HEK293 (cell line): ENCODE results near the gene PRRG1.

Source experiments
- CTCF ChIA-PET: fragments of 350-600 bp; formaldehyde crosslinking; extraction: SDS; loops from one replicate; lab custom pipeline; 2021; ENCODE audit warnings: antibody characterized with exemption; lab: Yijun Ruan, JAX
- POLR2A ChIA-PET: fragments of 300-600 bp; formaldehyde crosslinking; extraction: SDS; loops from one replicate; lab custom pipeline; 2020; ENCODE audit warnings: antibody characterized with exemption, inconsistent platforms; lab: Yijun Ruan, JAX
- H3K27ac ChIP-seq: fragments of 200-500 bp; sonication (Bioruptor generic); 2 replicates; pipeline ENCODE4 v1.5.1; 2014; ENCODE audit warnings: low read depth, low read length, control low read depth, inconsistent platforms; ENCODE audit errors: extremely low read depth
- H3K36me3 ChIP-seq, 2 experiments: fragments of 200-500 bp in 1 of 2; sonication (Bioruptor generic) in 1 of 2; 1 replicate in 1 of 2; 2 replicates in 1 of 2; pipeline ENCODE4 v1.5.1; 2014 to 2017; ENCODE audit warnings: inconsistent platforms in 2 of 2, low read length in 2 of 2; ENCODE audit not compliant: control insufficient read depth in 2 of 2, insufficient read depth in 1 of 2
- H3K4me1 ChIP-seq: fragments of 200-500 bp; sonication (Bioruptor generic); 2 replicates; pipeline ENCODE4 v1.5.1; 2014; ENCODE audit warnings: mild to moderate bottlenecking, low read length, inconsistent platforms; ENCODE audit not compliant: control insufficient read depth, insufficient read depth
- H3K4me3 ChIP-seq: 2 replicates; pipeline ENCODE4 v1.5.1; 2011; ENCODE audit warnings: low read depth, mild to moderate bottlenecking, control low read depth, low read length, moderate library complexity
- H3K9me3 ChIP-seq: fragments of 200-500 bp; sonication (Bioruptor generic); 2 replicates; pipeline ENCODE4 v1.5.1; 2014; ENCODE audit warnings: low read depth, low read length, inconsistent platforms; ENCODE audit not compliant: control insufficient read depth, insufficient read depth
- BCL11B ChIP-seq: fragments of 450-650 bp; formaldehyde crosslinking; IDR thresholded peaks from 2 replicates; pipeline ENCODE4 v1.5.1; 2016; ENCODE audit warnings: low read depth, missing biosample characterization, missing genetic modification characterization
- GLIS1 ChIP-seq: fragments of 450-650 bp; formaldehyde crosslinking; IDR thresholded peaks from 2 replicates; pipeline ENCODE4 v1.5.1; 2016; ENCODE audit warnings: missing biosample characterization, missing genetic modification characterization
- HOXC10 ChIP-seq: sonication (generic); formaldehyde crosslinking; IDR thresholded peaks from 2 replicates; pipeline ENCODE4 v1.8.1; 2023; ENCODE audit warnings: mild to moderate bottlenecking, missing genetic modification reagents
- KLF8 ChIP-seq: fragments of 450-650 bp; formaldehyde crosslinking; IDR thresholded peaks from 2 replicates; pipeline ENCODE4 v1.5.1; 2016; ENCODE audit warnings: missing biosample characterization, missing genetic modification characterization
- OVOL3 ChIP-seq: fragments of 450-650 bp; formaldehyde crosslinking; IDR thresholded peaks from 2 replicates; pipeline ENCODE4 v1.5.1; 2016; ENCODE audit warnings: missing biosample characterization, missing genetic modification characterization
- SETDB1 ChIP-seq: IDR thresholded peaks from one replicate; pipeline ENCODE4 v1.6.1; 2017; ENCODE audit warnings: mild to moderate bottlenecking, low read length, moderate library complexity, mixed read lengths; ENCODE audit not compliant: insufficient read length
- WT1 ChIP-seq: fragments of 450-650 bp; formaldehyde crosslinking; IDR thresholded peaks from 2 replicates; pipeline ENCODE4 v1.5.1; 2016; ENCODE audit warnings: missing biosample characterization, missing genetic modification characterization
- YY1 ChIP-seq: fragments of 450-650 bp; formaldehyde crosslinking; IDR thresholded peaks from 2 replicates; pipeline ENCODE4 v1.5.1; 2018; ENCODE audit warnings: missing biosample characterization, missing genetic modification characterization
- ZBTB48 ChIP-seq: fragments of 450-650 bp; formaldehyde crosslinking; IDR thresholded peaks from 2 replicates; pipeline ENCODE4 v1.5.1; 2016; ENCODE audit warnings: missing biosample characterization, missing genetic modification characterization
- ZFP69B ChIP-seq: fragments of 450-650 bp; formaldehyde crosslinking; IDR thresholded peaks from 2 replicates; pipeline ENCODE4 v1.5.1; 2016; ENCODE audit warnings: missing biosample characterization, missing genetic modification characterization
- ZNF132 ChIP-seq: fragments of 450-650 bp; formaldehyde crosslinking; IDR thresholded peaks from 2 replicates; pipeline ENCODE4 v1.5.1; 2017; ENCODE audit warnings: missing biosample characterization, missing genetic modification characterization, borderline replicate concordance
- ZNF146 ChIP-seq: fragments of 450-650 bp; formaldehyde crosslinking; IDR thresholded peaks from 2 replicates; pipeline ENCODE4 v1.5.1; 2016; ENCODE audit warnings: missing biosample characterization, missing genetic modification characterization
- ZNF302 ChIP-seq: fragments of 450-650 bp; formaldehyde crosslinking; IDR thresholded peaks from 2 replicates; pipeline ENCODE4 v1.5.1; 2016; ENCODE audit warnings: missing biosample characterization, missing genetic modification characterization, low read depth
- ZNF354C ChIP-seq: fragments of 450-650 bp; formaldehyde crosslinking; IDR thresholded peaks from 2 replicates; pipeline ENCODE4 v1.5.1; 2016; ENCODE audit warnings: missing biosample characterization, missing genetic modification characterization, low read depth, borderline replicate concordance
- ZNF416 ChIP-seq: fragments of 450-650 bp; formaldehyde crosslinking; IDR thresholded peaks from 2 replicates; pipeline ENCODE4 v1.5.1; 2016; ENCODE audit warnings: missing biosample characterization, missing genetic modification characterization
- ZNF48 ChIP-seq: fragments of 450-650 bp; formaldehyde crosslinking; IDR thresholded peaks from 2 replicates; pipeline ENCODE4 v1.5.1; 2016; ENCODE audit warnings: missing biosample characterization, missing genetic modification characterization
- ZNF544 ChIP-seq: fragments of 450-650 bp; formaldehyde crosslinking; IDR thresholded peaks from 2 replicates; pipeline ENCODE4 v1.5.0; 2017; ENCODE audit warnings: missing biosample characterization, missing genetic modification characterization
- ZNF585B ChIP-seq: fragments of 450-650 bp; formaldehyde crosslinking; IDR thresholded peaks from 2 replicates; pipeline ENCODE4 v1.5.1; 2016; ENCODE audit warnings: missing biosample characterization, missing genetic modification characterization
- ZNF610 ChIP-seq: fragments of 450-650 bp; formaldehyde crosslinking; IDR thresholded peaks from 2 replicates; pipeline ENCODE4 v1.5.1; 2016; ENCODE audit warnings: missing biosample characterization, missing genetic modification characterization, borderline replicate concordance
- ZNF624 ChIP-seq: fragments of 450-650 bp; formaldehyde crosslinking; IDR thresholded peaks from 2 replicates; pipeline ENCODE4 v1.5.1; 2017; ENCODE audit warnings: missing biosample characterization, missing genetic modification characterization
- ZNF645 ChIP-seq: fragments of 450-650 bp; formaldehyde crosslinking; IDR thresholded peaks from 2 replicates; pipeline ENCODE4; 2016; ENCODE audit warnings: missing biosample characterization, missing genetic modification characterization
- ZNF677 ChIP-seq: fragments of 450-650 bp; IDR thresholded peaks from 2 replicates; pipeline ENCODE4 v1.5.0; 2018; ENCODE audit warnings: missing biosample characterization, mild to moderate bottlenecking, missing genetic modification characterization, moderate library complexity
- ZNF791 ChIP-seq: fragments of 450-650 bp; formaldehyde crosslinking; IDR thresholded peaks from 2 replicates; pipeline ENCODE4 v1.5.1; 2016; ENCODE audit warnings: missing biosample characterization, missing genetic modification characterization
- TF ChIP-seq, protein P1 (sequence below): fragments of 450-650 bp; formaldehyde crosslinking; IDR thresholded peaks from 2 replicates; pipeline ENCODE4 v1.5.1; 2016; ENCODE audit warnings: missing biosample characterization, missing genetic modification characterization
- TF ChIP-seq, protein P2 (sequence below): fragments of 450-650 bp; formaldehyde crosslinking; IDR thresholded peaks from 2 replicates; pipeline ENCODE4 v1.5.1; 2016; ENCODE audit warnings: missing biosample characterization, missing genetic modification characterization
- TF ChIP-seq, protein P3 (sequence below): fragments of 450-650 bp; formaldehyde crosslinking; IDR thresholded peaks from 2 replicates; pipeline ENCODE4 v1.5.1; 2016; ENCODE audit warnings: missing biosample characterization, missing genetic modification characterization
- TF ChIP-seq, protein P4 (sequence below): sonication (generic); formaldehyde crosslinking; IDR thresholded peaks from 2 replicates; pipeline ENCODE4 v1.8.1; 2022; ENCODE audit warnings: mild to moderate bottlenecking, moderate library complexity, missing genetic modification reagents

The PRRG1 gene

GRCh38 chrX:37437160-37437559 is 88.0 kb downstream of the PRRG1 start:
- Histone ChIP-seq H3K4me1 (no peaks in the 10 kb centered on the region), H3K27ac (no peak overlapping the region), H3K9me3 (no peaks in the 10 kb centered on the region), H3K36me3 (peaks cover 0 to 10% of the 10 kb centered on the region in 2 experiments; a peak in 2 of 3 replicates), H3K4me3 (no peak overlapping the region)
- ChIA-PET CTCF (interaction anchor here (0.5 to 0.7 kb wide), 2 partner anchors 72 to 845 kb away, joined by 3 to 4 read pairs; no protein-coding TSS in a partner anchor), POLR2A (no interaction called here)
- TF ChIP-seq, protein P1, sequence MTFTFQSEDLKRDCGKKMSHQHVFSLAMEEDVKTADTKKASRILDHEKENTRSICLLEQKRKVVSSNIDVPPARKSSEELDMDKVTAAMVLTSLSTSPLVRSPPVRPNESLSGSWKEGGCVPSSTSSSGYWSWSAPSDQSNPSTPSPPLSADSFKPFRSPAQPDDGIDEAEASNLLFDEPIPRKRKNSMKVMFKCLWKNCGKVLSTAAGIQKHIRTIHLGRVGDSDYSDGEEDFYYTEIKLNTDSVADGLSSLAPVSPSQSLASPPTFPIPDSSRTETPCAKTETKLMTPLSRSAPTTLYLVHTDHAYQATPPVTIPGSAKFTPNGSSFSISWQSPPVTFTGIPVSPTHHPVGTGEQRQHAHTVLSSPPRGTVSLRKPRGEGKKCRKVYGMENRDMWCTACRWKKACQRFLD (tag by site-specific recombination) = no peak
- TF ChIP-seq ZNF791 (tag by site-specific recombination) (no peak), ZNF677 (tag by site-specific recombination) (no peak), HOXC10 (CRISPR knock-in tag) (no peak), ZNF544 (tag by site-specific recombination) (no peak), WT1 (tag by site-specific recombination) (no peak), SETDB1 (no peak), ZFP69B (no peak), ZNF146 (tag by site-specific recombination) (no peak), OVOL3 (tag by site-specific recombination) (no peak), YY1 (tag by site-specific recombination) (no peak), ZNF610 (tag by site-specific recombination) (no peak)
- TF ChIP-seq, protein P2, sequence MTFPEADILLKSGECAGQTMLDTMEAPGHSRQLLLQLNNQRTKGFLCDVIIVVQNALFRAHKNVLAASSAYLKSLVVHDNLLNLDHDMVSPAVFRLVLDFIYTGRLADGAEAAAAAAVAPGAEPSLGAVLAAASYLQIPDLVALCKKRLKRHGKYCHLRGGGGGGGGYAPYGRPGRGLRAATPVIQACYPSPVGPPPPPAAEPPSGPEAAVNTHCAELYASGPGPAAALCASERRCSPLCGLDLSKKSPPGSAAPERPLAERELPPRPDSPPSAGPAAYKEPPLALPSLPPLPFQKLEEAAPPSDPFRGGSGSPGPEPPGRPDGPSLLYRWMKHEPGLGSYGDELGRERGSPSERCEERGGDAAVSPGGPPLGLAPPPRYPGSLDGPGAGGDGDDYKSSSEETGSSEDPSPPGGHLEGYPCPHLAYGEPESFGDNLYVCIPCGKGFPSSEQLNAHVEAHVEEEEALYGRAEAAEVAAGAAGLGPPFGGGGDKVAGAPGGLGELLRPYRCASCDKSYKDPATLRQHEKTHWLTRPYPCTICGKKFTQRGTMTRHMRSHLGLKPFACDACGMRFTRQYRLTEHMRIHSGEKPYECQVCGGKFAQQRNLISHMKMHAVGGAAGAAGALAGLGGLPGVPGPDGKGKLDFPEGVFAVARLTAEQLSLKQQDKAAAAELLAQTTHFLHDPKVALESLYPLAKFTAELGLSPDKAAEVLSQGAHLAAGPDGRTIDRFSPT (tag by site-specific recombination) = no peak
- TF ChIP-seq, protein P3, sequence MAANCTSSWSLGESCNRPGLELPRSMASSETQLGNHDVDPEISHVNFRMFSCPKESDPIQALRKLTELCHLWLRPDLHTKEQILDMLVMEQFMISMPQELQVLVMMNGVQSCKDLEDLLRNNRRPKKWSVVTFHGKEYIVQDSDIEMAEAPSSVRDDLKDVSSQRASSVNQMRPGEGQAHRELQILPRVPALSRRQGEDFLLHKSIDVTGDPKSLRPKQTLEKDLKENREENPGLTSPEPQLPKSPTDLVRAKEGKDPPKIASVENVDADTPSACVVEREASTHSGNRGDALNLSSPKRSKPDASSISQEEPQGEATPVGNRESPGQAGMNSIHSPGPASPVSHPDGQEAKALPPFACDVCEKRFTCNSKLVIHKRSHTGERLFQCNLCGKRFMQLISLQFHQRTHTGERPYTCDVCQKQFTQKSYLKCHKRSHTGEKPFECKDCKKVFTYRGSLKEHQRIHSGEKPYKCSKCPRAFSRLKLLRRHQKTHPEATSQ (tag by site-specific recombination) = no peak

GRCh38 chrX:37441377-37441776 is 92.2 kb downstream of the PRRG1 start:
- ChIA-PET POLR2A (no interaction called here), CTCF (no interaction called here)
- Histone ChIP-seq H3K4me1 (no peaks in the 10 kb centered on the region), H3K4me3 (no peak overlapping the region), H3K9me3 (no peaks in the 10 kb centered on the region), H3K27ac (no peak overlapping the region), H3K36me3 (peaks cover 0 to 15% of the 10 kb centered on the region in 2 experiments; a peak in 2 of 3 replicates)
- no peak for TF ChIP-seq ZNF132
- no peak for TF ChIP-seq ZNF48 (tag by site-specific recombination)
- no peak for TF ChIP-seq ZNF791 (tag by site-specific recombination)
- no peak for TF ChIP-seq ZNF416 (tag by site-specific recombination)
- no peak for TF ChIP-seq GLIS1 (tag by site-specific recombination)
- TF ChIP-seq ZNF585B = no peak
- TF ChIP-seq KLF8 (tag by site-specific recombination) = no peak
- no peak for TF ChIP-seq ZNF302
- no peak for TF ChIP-seq ZNF624 (tag by site-specific recombination)
- TF ChIP-seq ZNF354C (tag by site-specific recombination) = no peak
- TF ChIP-seq ZNF645 (tag by site-specific recombination) = no peak
- TF ChIP-seq BCL11B = no peak
- TF ChIP-seq, protein P4, sequence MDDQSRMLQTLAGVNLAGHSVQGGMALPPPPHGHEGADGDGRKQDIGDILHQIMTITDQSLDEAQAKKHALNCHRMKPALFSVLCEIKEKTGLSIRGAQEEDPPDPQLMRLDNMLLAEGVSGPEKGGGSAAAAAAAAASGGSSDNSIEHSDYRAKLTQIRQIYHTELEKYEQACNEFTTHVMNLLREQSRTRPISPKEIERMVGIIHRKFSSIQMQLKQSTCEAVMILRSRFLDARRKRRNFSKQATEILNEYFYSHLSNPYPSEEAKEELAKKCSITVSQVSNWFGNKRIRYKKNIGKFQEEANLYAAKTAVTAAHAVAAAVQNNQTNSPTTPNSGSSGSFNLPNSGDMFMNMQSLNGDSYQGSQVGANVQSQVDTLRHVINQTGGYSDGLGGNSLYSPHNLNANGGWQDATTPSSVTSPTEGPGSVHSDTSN (CRISPR knock-in tag) = no peak
- TF ChIP-seq ZBTB48 (tag by site-specific recombination) = no peak
- TF ChIP-seq, all 188 proteins: peak for 0
